Osteocyte (in vitro differentiated cells): ENCODE measurements around the gene HLCS. TPM values are rescaled to one million over a fixed set of nuclear protein-coding genes. Genes with fewer than 3 reads are reported as not detected.

Experiments
- DNase-seq: peaks from one replicate; pipeline ENCODE4 v3.0.0; 2021; ENCODE audit warnings: mixed read lengths; ENCODE audit not compliant: unreplicated experiment; ENCODE audit errors: extremely low spot score
- H3K27ac Mint-ChIP-seq: one replicate; pipeline ENCODE4 v1.8.0; 2021; ENCODE audit warnings: mild to moderate bottlenecking, mixed read lengths; ENCODE audit not compliant: unreplicated experiment
- H3K27me3 Mint-ChIP-seq: one replicate; pipeline ENCODE4 v1.8.0; 2021; ENCODE audit warnings: mixed read lengths; ENCODE audit not compliant: unreplicated experiment
- H3K36me3 Mint-ChIP-seq: one replicate; pipeline ENCODE4 v1.8.0; 2021; ENCODE audit warnings: mixed read lengths; ENCODE audit not compliant: unreplicated experiment
- H3K4me1 Mint-ChIP-seq: one replicate; pipeline ENCODE4 v1.8.0; 2021; ENCODE audit warnings: mixed read lengths; ENCODE audit not compliant: unreplicated experiment
- H3K4me3 Mint-ChIP-seq: one replicate; pipeline ENCODE4 v1.8.0; 2021; ENCODE audit warnings: mild to moderate bottlenecking, moderate library complexity, mixed read lengths; ENCODE audit not compliant: unreplicated experiment
- H3K9me3 Mint-ChIP-seq: one replicate; pipeline ENCODE4 v1.8.0; 2021; ENCODE audit warnings: mixed read lengths; ENCODE audit not compliant: unreplicated experiment
- total RNA-seq: library from RNA; stranded (reverse); gene quantifications from 2 replicates; pipeline ENCODE4 v1.2.1, GENCODE V29; 2021
- TF ChIP-seq, protein P1 (sequence below): fragments of 200-600 bp; sonication (generic); IDR thresholded peaks from 2 replicates; pipeline ENCODE4 v1.5.0; 2021; ENCODE audit warnings: antibody characterized with exemption, mild to moderate bottlenecking, moderate library complexity

The HLCS gene
- total RNA-seq, 1 donor from 2014 or later, result 26.7 TPM

DNA sequence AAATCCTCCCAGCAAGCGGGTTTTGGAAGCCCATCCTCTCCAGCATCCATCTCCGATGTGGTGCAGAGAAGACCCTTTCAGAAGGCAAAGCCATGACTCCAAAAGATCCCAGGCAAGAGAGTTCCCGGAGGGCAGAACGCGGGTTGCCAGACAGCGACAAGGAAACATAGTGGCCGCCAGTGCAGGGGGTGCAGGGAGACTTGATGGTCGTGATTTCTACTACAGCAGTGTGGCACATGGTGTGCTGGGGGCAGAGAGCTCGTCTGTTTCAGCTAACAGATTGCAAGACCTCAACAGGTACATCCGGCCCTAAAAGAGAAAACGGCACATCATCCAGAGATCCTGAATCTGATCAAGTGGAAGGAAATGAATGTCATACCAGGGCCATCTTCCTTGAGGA is 74.3 kb downstream of the HLCS start:
- Mint-ChIP-seq H3K4me3 (no peak overlapping the region), H3K9me3 (no peaks in the 10 kb centered on the region), H3K27me3 (no peaks in the 10 kb centered on the region), H3K4me1 (peaks cover 4% of the 10 kb centered on the region), H3K36me3 (peaks cover 32% of the 10 kb centered on the region), H3K27ac (no peak overlapping the region)
- peak; percentile 54 for DNase-seq
- TF ChIP-seq, protein P1, sequence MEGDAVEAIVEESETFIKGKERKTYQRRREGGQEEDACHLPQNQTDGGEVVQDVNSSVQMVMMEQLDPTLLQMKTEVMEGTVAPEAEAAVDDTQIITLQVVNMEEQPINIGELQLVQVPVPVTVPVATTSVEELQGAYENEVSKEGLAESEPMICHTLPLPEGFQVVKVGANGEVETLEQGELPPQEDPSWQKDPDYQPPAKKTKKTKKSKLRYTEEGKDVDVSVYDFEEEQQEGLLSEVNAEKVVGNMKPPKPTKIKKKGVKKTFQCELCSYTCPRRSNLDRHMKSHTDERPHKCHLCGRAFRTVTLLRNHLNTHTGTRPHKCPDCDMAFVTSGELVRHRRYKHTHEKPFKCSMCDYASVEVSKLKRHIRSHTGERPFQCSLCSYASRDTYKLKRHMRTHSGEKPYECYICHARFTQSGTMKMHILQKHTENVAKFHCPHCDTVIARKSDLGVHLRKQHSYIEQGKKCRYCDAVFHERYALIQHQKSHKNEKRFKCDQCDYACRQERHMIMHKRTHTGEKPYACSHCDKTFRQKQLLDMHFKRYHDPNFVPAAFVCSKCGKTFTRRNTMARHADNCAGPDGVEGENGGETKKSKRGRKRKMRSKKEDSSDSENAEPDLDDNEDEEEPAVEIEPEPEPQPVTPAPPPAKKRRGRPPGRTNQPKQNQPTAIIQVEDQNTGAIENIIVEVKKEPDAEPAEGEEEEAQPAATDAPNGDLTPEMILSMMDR, result no peak

DNA sequence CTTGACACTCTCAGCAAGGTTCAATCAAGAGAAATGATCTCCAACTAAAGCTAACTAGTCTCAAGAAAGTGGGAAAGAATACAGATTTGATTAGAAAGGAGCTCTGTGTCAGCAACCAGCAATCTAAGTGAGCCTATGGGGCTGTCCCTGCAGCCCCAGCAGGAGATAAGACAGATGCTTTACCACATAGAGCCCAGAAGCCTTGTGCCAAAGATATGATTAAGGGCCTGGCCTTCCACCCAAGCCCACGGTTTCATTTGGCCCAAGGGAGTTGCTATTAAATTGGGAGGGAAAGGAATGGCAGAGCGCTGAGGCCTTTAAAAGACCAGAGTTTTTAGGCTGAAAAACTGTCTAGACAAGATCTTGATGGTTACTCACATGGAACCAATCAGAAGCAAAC is 74.8 kb downstream of the HLCS start:
- Mint-ChIP-seq H3K4me3 (no peak overlapping the region), H3K27me3 (no peaks in the 10 kb centered on the region), H3K27ac (no peak overlapping the region), H3K36me3 (peaks cover 30% of the 10 kb centered on the region), H3K9me3 (no peaks in the 10 kb centered on the region), H3K4me1 (peaks cover 4% of the 10 kb centered on the region)
- TF ChIP-seq, protein P1, result no peak
- no peak for DNase-seq

DNA sequence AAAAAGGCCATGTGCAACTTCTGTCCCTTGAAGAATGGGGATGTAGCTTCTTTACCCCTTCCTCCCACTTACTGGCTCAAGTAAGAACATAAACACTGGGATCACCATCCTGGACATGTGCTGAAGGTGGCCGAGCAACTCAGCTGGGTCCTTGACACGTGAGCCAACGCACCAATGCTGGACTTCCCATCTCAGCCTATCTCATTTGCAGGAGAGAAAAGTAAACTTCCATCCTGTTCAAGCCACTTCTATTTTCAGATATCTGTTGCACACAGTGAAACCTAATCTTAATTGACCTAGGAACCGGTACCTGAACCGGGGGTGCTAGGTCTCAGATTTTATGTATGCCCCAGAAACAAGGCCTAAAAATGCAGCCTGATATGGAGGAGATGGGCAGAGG is 75.3 kb downstream of the HLCS start:
- no peaks in the 10 kb centered on the region for H3K27me3 Mint-ChIP-seq
- no peak overlapping the region for H3K4me3 Mint-ChIP-seq
- no peaks in the 10 kb centered on the region for H3K9me3 Mint-ChIP-seq
- H3K4me1 Mint-ChIP-seq, result peaks cover 4% of the 10 kb centered on the region
- TF ChIP-seq, protein P1, result no peak
- H3K36me3 Mint-ChIP-seq, result peaks cover 26% of the 10 kb centered on the region
- no peak overlapping the region for H3K27ac Mint-ChIP-seq
- DNase-seq, result peak; percentile 23

DNA sequence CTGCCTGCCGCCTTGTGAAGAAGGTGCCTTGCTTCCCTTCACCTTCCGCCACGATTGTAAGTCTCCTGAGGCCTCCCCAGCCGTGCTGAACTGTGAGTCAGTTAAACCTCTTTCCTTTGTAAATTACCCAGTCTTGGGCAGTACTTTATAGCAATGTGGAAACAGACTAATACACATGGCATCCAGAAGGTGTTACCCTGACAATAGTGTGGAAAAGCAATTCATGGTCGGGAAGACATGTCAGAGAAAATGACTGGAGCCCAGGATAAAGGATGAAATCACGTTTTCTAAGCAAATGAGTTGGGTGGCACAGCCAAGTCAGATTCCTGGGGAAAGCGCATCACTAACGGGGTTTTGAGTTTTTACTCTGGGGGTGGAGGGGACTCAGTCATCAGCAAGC is 76.4 kb downstream of the HLCS start:
- DNase-seq, result no peak

DNA sequence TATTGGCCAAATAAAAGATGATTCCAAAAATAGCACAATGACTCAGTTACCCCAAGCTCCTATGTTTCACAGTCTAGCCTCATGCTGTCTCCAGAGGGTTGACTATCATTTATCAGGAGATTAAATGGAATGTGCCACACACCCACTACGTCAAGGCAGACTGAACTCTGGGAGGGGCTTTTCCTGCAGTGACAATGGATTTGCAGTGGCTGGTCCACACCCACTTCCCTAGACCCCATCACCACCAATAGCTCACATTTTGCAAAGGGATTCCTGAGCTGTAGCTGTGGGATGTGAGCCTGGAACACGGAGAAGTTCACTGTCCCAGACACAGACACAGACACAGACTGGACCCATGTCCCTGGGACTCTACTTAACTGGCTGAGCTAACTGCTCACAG is 77.1 kb downstream of the HLCS start:
- H3K4me3 Mint-ChIP-seq, result no peak overlapping the region
- peak; percentile 48 for DNase-seq
- no peaks in the 10 kb centered on the region for H3K27me3 Mint-ChIP-seq
- TF ChIP-seq, protein P1, result no peak
- H3K9me3 Mint-ChIP-seq, result no peaks in the 10 kb centered on the region
- peaks cover 4% of the 10 kb centered on the region for H3K4me1 Mint-ChIP-seq
- no peak overlapping the region for H3K27ac Mint-ChIP-seq
- H3K36me3 Mint-ChIP-seq, result peaks cover 22% of the 10 kb centered on the region

More for the DNA sequence above, 76.4 kb downstream of the HLCS start:
- no peaks in the 10 kb centered on the region for H3K9me3 Mint-ChIP-seq
- no peaks in the 10 kb centered on the region for H3K27me3 Mint-ChIP-seq
- no peak overlapping the region for H3K4me3 Mint-ChIP-seq
- H3K4me1 Mint-ChIP-seq, result peaks cover 4% of the 10 kb centered on the region
- TF ChIP-seq, protein P1, result no peak
- peaks cover 21% of the 10 kb centered on the region for H3K36me3 Mint-ChIP-seq
- H3K27ac Mint-ChIP-seq, result peak overlapping the region; percentile 32
